Calu3 (cell line): ENCODE measurements around the gene M1AP. TPM values are rescaled to one million over a fixed set of nuclear protein-coding genes. Genes with fewer than 3 reads are reported as not detected.

Experiments used
- BruUV-seq: library from RNA; stranded (reverse); fragments of 400-500 nt; replicated peaks from 2 replicates; lab custom pipeline; 2021; lab: Mats Ljungman, UMichigan
- CTCF ChIA-PET: fragments of 300-600 bp; sonication (Branson Sonifier 250); formaldehyde crosslinking; loops from one replicate; lab custom pipeline; 2022; ENCODE audit warnings: antibody characterized with exemption; lab: Charles Lee
- DNase-seq: peaks from one replicate; pipeline ENCODE4 v3.0.0; 2022
- H3K27ac Mint-ChIP-seq: one replicate; pipeline ENCODE4 v1.8.0; 2022; ENCODE audit warnings: mixed read lengths; ENCODE audit not compliant: unreplicated experiment
- H3K27me3 Mint-ChIP-seq: one replicate; pipeline ENCODE4 v1.8.0; 2022; ENCODE audit warnings: mixed read lengths; ENCODE audit not compliant: unreplicated experiment
- H3K36me3 Mint-ChIP-seq: one replicate; pipeline ENCODE4 v1.8.0; 2022; ENCODE audit warnings: mild to moderate bottlenecking, moderate library complexity, mixed read lengths; ENCODE audit not compliant: insufficient read depth, unreplicated experiment
- H3K4me1 Mint-ChIP-seq: one replicate; pipeline ENCODE4 v1.8.0; 2022; ENCODE audit warnings: mild to moderate bottlenecking, low read depth, mixed read lengths; ENCODE audit not compliant: unreplicated experiment
- H3K4me3 Mint-ChIP-seq: one replicate; pipeline ENCODE4 v1.8.0; 2022; ENCODE audit warnings: mild to moderate bottlenecking, low read depth, moderate library complexity, mixed read lengths; ENCODE audit not compliant: unreplicated experiment
- H3K9me3 Mint-ChIP-seq: one replicate; pipeline ENCODE4 v1.8.0; 2022; ENCODE audit warnings: low read depth, mixed read lengths; ENCODE audit not compliant: unreplicated experiment
- CTCF ChIP-seq: fragments of 200-600 bp; IDR thresholded peaks from one replicate; pipeline ENCODE4 v1.8.0; 2022; ENCODE audit warnings: antibody characterized with exemption; ENCODE audit not compliant: unreplicated experiment
- intact Hi-C: fragments of 100-400 bp; cut with micrococcal nuclease; formaldehyde crosslinking; loops from one replicate; pipeline ENCODE4 v1.10.0; 2022; ENCODE audit not compliant: unreplicated experiment
- total RNA-seq: library from RNA; stranded (reverse); gene quantifications from 2 replicates; pipeline ENCODE4 v1.2.3, GENCODE V29; 2022

M1AP gene
- total RNA-seq, 1 experiment from 2014 or later: not detected

- BruUV-seq: no TSS peak
- Mint-ChIP-seq H3K36me3 (peaks cover 34% of the 10 kb centered on the region), H3K27me3 (no peaks in the 10 kb centered on the region), H3K9me3 (no peaks in the 10 kb centered on the region), H3K4me1 (peaks cover 27% of the 10 kb centered on the region), H3K27ac (peak overlapping the region; percentile 1), H3K4me3 (no peak overlapping the region)
- CTCF ChIA-PET: no interaction called here
- intact Hi-C loops: no loop called here
- no peak for TF ChIP-seq CTCF
- DNase-seq: no peak
These were observed 95.9 kb downstream of the M1AP start for GRCh38 chr2:74551942-74552913.

DNA sequence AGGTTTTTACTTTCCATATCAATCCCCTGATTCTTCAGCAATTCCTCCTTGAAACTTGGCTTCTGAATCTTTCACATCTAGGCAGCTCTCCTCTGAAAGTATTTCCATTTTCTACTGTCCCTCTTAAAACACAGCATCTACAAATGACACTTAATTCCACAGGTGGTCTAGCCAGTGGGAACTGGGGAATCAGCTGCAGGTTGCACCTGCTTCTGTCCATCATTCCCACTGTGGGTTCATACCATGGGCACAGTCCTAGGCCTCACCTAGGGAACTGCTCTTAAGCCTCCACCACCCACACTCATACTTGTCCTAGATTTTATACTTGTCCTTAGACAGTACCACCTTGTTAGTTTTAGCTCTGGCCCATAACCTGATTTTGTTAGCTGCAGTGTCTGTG, 96.6 kb downstream of the M1AP start:
- peaks cover 27% of the 10 kb centered on the region for H3K4me1 Mint-ChIP-seq
- no peak for DNase-seq
- CTCF ChIA-PET: no interaction called here
- H3K27ac Mint-ChIP-seq: no peak overlapping the region
- H3K4me3 Mint-ChIP-seq: no peak overlapping the region
- intact Hi-C loops: no loop called here
- no TSS peak for BruUV-seq
- H3K27me3 Mint-ChIP-seq: no peaks in the 10 kb centered on the region
- no peak for TF ChIP-seq CTCF
- peaks cover 34% of the 10 kb centered on the region for H3K36me3 Mint-ChIP-seq
- no peaks in the 10 kb centered on the region for H3K9me3 Mint-ChIP-seq

- intact Hi-C loops: no loop called here
- Mint-ChIP-seq H3K27me3 (no peaks in the 10 kb centered on the region), H3K36me3 (peaks cover 26% of the 10 kb centered on the region), H3K27ac (no peak overlapping the region), H3K4me1 (peaks cover 27% of the 10 kb centered on the region), H3K9me3 (no peaks in the 10 kb centered on the region), H3K4me3 (peak overlapping the region; percentile 70)
- no peak for TF ChIP-seq CTCF
- BruUV-seq: no TSS peak
- no peak for DNase-seq
- CTCF ChIA-PET: no interaction called here
These were observed 97.9 kb downstream of the M1AP start for GRCh38 chr2:74550231-74550630.

GRCh38 chr2:74548900-74549826, 99.0 kb downstream of the M1AP start:
- Mint-ChIP-seq H3K9me3 (no peaks in the 10 kb centered on the region), H3K4me3 (peak overlapping the region; percentile 70), H3K27ac (peak overlapping the region; percentile 13), H3K27me3 (no peaks in the 10 kb centered on the region), H3K36me3 (peaks cover 18% of the 10 kb centered on the region), H3K4me1 (peaks cover 27% of the 10 kb centered on the region)
- BruUV-seq: TSS peak; percentile 75
- no peak for TF ChIP-seq CTCF
- peak; percentile 76 for DNase-seq
- intact Hi-C loops: no loop called here
- CTCF ChIA-PET: interaction anchor here (0.5 kb wide), 1 partner anchor 702 kb away, joined by 4 read pairs; no protein-coding TSS in a partner anchor
